Ovary (tissue), 3 donors: Measurements from ENCODE around the gene FBXO17.

Experiments
- EP300 ChIP-seq: sonication (generic); formaldehyde crosslinking; IDR thresholded peaks from one replicate; pipeline ENCODE4 v1.6.1; 2017; ENCODE audit warnings: antibody characterized with exemption
- POLR2A ChIP-seq: fragments of 450-650 bp; IDR thresholded peaks from one replicate; pipeline ENCODE4 v1.6.1; 2017; ENCODE audit warnings: antibody characterized with exemption, mild to moderate bottlenecking, moderate library complexity
- TF ChIP-seq, protein P1 (sequence below), 3 donors: fragments of 450-650 bp in 2 of 3; fragments of 200-600 bp in 1 of 3; IDR thresholded peaks; one replicate each; pipeline versions ENCODE4 v1.5.1 to v1.8.0; 2016 to 2022; ENCODE audit warnings: antibody characterized with exemption in 3 of 3, mild to moderate bottlenecking in 1 of 3
- donor health status: DM: no; HTN: no; CAD: no.

DNA sequence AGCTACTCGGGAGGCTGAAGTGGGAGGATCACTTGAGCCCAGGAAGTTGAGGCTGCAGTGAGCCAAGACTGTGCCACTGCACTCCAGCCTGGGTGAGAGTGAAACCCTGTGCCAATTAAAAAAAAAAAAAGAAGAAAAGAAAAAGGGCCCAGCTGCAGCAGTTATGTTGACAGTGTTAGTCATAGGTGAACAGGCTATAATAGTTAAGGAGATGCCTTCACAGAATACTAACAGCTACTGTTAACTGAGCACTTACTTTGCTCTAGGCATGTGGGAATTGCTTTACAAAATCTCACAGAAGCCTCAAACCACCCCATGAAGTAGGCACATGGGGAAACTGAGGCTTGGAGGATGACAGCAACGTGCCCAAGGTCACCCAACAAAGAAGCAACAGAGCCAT, 3.9 kb downstream of the FBXO17 start:
- TF ChIP-seq, protein P1, sequence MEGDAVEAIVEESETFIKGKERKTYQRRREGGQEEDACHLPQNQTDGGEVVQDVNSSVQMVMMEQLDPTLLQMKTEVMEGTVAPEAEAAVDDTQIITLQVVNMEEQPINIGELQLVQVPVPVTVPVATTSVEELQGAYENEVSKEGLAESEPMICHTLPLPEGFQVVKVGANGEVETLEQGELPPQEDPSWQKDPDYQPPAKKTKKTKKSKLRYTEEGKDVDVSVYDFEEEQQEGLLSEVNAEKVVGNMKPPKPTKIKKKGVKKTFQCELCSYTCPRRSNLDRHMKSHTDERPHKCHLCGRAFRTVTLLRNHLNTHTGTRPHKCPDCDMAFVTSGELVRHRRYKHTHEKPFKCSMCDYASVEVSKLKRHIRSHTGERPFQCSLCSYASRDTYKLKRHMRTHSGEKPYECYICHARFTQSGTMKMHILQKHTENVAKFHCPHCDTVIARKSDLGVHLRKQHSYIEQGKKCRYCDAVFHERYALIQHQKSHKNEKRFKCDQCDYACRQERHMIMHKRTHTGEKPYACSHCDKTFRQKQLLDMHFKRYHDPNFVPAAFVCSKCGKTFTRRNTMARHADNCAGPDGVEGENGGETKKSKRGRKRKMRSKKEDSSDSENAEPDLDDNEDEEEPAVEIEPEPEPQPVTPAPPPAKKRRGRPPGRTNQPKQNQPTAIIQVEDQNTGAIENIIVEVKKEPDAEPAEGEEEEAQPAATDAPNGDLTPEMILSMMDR (IDR thresholded peaks at IDR 0.05), result no peak
- TF ChIP-seq POLR2A, result no peak
- no peak for TF ChIP-seq EP300
